HG02763 (cell line): ENCODE measurements around the gene CCDC187.
"Not testable (repeated sequence)": the region's sequence is repeated elsewhere in the genome, so short reads cannot be mapped to it uniquely, and the experiment has no call there.

Experiments
- ATAC-seq: cut with Tn5 transposase; IDR thresholded peaks from one replicate; pipeline ENCODE4 v1.9.1; 2021; ENCODE audit warnings: mild to moderate bottlenecking, moderate library complexity; ENCODE audit not compliant: unreplicated experiment

CCDC187 gene

GRCh38 chr9:136244122-136244968, 59.5 kb downstream of the CCDC187 start:
- ATAC-seq, result no peak

DNA sequence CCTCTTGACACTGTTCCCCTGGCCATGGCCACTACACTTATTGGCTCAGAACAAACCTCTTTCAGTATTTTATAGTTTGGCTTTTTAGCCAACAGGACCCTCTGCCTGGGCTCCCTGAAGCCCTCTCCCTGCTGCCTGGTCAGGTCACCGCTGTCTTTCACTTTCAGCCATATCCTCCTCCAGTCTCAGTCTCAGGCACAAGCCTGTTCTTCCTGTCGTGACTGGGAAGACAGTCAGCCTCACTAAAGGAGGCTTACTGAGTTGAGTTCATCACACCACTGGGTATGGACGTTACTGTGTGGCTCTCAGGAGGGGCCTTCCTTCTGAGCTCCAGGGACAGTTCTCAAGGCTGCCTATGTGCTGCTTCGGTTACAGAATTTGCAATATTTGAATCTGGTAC, 60.3 kb downstream of the CCDC187 start:
- ATAC-seq, result no peak

DNA sequence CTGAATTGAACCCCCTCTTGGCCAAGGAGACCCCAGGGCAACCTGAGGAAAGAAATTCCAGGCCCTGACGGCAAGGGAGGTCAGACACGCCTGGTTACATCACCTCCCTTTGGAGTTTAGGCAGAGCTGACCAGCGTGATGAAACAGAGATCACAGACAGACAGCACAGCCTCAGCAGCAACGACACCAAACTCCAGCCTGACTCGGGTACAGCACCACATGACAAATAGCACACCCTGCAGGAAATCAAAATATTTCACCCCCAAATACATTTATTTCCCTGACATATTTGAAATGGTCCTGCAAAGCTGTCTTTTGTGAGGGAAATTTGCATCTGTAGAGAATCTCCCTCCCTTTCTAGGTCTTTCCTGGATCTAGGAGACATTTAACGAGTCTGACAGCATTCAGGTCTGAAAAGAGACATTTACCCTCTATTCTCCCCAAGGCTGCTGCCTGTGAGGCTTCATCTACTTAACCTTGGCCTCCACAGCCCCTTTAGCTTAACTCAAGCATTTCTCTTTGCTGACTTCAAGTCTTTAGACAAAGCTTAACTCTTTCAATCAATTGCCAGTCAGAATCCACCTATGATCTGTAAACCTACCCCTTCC, 60.9 kb downstream of the CCDC187 start:
- no peak for ATAC-seq

DNA sequence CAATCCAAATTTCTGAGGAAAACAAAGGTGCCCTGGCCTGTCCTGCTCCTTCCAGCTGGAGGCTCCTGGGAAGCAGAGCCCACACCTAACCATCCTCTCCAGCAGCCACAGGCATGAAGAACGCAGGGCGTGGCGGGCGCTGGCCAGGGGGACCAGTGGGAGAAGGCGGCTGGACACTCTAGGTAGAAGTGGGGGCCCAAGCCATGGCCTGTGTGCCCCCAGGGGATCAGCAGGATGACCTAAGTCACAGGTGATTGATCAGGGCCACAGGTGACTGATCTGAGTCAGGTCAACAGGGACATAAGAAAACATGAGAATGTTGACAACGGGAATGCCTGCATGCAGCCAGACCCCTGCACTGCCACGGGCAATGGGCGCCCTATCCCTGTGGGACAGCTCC, 61.6 kb downstream of the CCDC187 start:
- no peak for ATAC-seq

DNA sequence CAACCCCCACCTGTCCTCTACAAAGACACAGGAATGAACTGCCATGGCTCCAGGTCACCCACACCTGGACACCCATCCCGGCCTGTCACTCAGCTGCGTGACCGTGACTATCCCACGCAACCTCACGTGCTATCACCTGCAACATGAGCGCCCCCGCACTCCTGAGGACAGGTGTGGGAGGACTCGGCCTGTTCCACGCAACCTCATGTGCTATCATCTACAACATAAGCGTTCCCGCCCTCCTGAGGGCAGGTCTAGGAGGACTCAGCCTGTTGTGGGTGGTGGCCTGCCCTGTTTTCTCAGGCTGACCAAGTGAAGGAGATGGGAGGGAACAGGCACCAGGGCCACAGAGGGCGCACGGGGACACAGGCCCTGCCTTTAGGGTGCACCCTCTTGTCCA, 62.4 kb downstream of the CCDC187 start:
- no peak for ATAC-seq

- no peak for ATAC-seq
Observed at GRCh38 chr9:136240941-136241340, 63.0 kb downstream of the CCDC187 start.

DNA sequence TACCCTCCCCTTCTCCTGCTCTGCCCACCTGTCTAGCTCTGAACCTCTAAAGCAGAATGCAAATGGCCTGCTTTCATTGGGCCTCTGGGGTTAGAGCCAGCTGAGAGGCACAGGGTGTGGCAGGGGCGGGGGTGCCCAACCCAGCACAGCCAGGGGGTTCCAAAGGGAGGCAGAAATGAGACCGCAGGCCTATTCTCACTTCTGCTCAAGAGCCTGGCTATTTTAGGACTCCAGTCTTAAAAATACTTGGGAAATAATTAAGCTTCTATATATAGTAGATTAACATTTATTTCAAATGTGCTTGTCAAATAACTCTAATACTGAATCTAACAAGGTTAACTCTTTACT, 63.9 kb downstream of the CCDC187 start:
- peak; percentile 34 for ATAC-seq

- no peak for ATAC-seq
Observed at GRCh38 chr9:136239135-136239982, 64.5 kb downstream of the CCDC187 start.

DNA sequence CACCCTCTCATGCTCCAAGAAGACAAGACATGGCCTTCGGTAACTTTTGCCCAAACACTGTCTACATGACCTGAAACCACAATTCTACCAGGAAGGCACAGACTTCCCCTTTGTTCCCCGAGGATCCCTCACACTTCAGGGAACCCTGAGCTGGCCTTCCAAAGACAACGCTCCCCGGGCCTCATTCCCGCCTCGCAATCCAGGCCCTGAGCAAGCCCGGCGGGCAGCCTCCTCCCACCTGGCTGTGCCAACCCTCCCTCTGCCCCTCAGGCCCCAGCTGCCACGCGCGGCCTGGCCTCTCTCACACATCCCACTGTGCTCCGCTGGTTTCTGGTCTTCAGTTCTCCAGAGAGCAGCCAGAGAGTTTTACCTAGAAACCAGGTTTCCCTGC, 65.6 kb downstream of the CCDC187 start:
- no peak for ATAC-seq

DNA sequence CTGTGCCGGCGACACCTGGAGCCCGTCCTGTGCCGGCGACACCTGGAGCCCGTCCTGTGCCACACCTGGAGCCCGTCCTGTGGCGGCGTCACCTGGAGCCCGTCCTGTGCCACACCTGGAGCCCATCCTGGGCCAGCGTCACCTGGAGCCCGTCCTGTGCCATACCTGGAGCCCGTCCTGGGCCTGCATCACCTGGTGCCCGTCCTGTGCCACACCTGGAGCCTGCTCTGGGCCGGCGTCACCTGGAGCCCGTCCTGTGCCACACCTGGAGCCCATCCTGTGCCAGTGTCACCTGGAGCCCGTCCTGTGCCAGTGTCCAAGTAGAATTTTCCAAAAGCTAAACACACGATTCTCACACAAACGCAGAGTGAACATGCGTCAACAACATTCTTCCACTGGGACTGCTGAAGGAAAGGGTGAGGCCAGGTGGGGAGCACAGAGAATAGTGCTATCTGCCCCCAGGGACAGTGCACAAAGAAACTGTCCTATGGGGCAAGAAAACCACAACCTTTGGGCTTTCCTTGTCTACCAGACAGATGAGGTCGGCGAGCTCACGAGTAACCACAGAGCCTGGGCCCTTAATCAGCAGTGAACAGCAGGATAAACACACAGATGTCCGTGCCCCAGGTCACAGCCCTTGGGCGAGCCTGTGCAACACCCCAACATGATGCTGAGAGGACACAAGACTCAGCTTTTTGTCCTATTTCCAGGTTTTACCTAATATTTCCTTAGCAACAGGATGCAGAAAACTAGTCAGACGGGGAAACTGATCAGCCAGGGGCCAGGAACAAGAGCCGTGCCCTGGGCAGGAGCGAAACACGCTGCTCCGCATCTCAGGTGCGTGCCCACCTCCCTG, 66.2 kb downstream of the CCDC187 start:
- ATAC-seq, result no peak

DNA sequence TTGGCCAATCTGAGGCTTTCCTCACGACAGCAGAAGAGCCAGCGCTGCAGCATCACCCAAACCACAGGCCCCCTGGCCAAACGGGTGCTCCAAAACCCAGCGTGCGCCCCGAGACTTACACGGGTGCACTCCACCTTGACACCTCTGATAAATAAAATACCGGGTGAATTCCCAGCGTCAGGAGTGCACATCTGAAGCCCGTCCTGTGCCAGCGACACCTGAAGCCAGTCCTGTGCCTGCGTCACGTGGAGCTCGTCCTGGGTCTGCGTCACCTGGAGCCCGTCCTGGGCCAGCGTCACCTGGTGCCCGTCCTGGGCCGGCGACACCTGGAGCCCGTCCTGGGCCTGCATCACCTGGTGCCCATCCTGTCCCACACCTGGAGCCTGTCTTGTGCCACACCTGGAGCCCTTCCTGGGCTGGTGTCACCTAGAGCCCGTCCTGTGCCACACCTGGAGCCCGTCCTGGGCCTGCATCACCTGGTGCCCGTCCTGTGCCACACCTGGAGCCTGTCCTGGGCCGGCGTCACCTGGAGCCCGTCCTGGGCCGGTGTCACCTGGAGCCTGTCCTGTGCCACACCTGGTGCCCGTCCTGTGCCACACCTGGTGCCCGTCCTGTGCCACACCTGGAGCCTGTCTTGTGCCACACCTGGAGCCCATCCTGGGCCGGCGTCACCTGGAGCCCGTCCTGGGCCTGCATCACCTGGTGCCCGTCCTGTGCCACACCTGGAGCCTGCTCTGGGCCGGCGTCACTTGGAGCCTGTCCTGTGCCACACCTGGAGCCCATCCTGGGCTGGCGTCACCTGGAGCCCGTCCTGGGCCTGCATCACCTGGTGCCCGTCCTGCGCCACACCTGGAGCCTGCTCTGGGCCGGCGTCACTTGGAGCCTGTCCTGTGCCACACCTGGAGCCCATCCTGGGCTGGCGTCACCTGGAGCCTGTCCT, 67.2 kb downstream of the CCDC187 start:
- ATAC-seq, result not testable (repeated sequence)

- ATAC-seq, result no peak
Observed at GRCh38 chr9:136235709-136236455, 68.0 kb downstream of the CCDC187 start.

- no peak for ATAC-seq
Observed at GRCh38 chr9:136235171-136235570, 68.7 kb downstream of the CCDC187 start.

- ATAC-seq, result no peak
Observed at GRCh38 chr9:136234597-136234996, 69.3 kb downstream of the CCDC187 start.

DNA sequence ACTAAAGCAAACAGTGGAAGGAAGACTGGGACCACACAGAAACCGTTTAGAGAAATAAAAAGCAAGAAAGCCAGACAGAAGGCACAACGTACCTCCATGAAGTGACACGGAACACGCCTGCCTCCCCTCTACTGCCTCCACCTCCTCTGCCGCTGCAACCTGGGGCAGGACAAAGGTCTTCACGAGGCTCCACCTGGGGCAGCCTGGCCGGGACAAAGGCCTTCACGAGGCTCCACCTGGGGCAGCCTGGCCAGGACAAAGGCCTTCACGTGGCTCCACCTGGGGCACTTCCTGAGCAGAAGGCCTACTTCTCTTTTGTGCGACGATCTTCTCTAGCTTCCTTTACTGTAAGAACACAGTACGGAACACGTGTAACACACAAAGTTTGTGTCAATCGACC, 70.0 kb downstream of the CCDC187 start:
- ATAC-seq, result no peak

- ATAC-seq, result no peak
Observed at GRCh38 chr9:136233411-136233810, 70.5 kb downstream of the CCDC187 start.

DNA sequence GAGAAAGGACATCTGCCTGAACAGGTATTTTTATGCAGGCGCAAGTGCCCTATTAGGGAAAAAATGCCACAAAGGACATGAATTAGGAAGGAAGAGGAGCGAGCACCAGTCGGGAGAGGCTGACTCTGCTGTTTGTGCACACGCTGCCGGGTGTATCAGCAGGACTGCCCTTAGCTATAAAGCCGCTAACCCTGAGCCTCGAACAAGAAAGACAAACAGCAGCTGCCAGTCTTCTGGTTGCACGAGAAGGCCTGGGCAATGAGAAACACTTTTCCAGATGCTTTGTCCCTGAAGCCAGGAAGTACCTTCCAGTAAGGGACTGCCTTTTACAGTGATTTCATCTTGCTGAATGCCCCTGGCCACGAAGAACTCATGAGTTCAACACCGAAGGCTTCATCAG, 70.9 kb downstream of the CCDC187 start:
- ATAC-seq, result no peak

- no peak for ATAC-seq
Observed at GRCh38 chr9:136231478-136232297, 72.2 kb downstream of the CCDC187 start.
